RCC 7860 (cell line): ENCODE results near the gene POMZP3.
"Not testable (repeated sequence)": the region's sequence is repeated elsewhere in the genome, so short reads cannot be mapped to it uniquely, and the experiment has no call there.

Experiments
- DNase-seq: peaks from one replicate; pipeline ENCODE4 v3.0.0-alpha.2; 2015; ENCODE audit warnings: low spot score
- FAIRE-seq: peaks from 2 replicates; lab custom pipeline; 2012; peaks lifted over from hg19 to GRCh38; lab: Jason Lieb, UNC

POMZP3 gene

DNA sequence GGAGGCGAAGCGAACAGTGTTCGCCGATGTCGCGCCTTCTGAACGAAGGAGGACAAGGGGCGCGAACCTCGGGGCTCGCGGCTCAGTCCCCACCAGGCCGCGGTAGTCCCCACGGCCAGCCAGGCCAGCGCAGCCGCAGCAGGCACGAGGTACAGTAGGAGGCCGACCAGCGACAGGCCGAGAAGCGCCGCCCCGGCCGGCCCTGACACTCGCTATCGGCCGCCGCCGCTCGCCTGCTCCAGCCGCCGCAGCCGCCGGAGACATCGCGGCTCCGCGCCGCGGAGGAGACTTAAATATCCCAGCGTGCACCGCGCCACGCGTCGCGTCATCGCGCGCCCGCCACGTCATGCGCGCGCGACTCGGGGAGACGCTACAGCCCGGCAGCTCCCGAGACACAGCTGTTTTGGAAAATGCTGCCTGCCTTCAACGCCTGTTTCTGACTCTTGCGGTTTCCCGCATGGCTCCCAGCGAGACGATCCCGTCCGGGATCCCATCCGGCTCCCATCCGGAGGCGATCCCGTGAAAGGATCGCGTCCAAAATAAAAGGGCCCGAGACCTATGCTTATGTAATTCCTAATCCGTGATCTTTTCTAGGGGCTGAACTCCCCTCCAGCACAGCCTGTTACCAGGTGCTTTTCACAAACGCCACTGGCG lies at the start of gene POMZP3:
POMZP3 (minus strand) TSS at position 291 of the 654 bp plus-strand sequence. CDS start 1,215 bp downstream, outside the sequence.
- FAIRE-seq = not testable (repeated sequence)
- peak; percentile 8 for DNase-seq

GRCh38 chr7:76675783-76676182 lies 48.7 kb upstream of the POMZP3 start:
- not testable (repeated sequence) for FAIRE-seq, DNase-seq

DNA sequence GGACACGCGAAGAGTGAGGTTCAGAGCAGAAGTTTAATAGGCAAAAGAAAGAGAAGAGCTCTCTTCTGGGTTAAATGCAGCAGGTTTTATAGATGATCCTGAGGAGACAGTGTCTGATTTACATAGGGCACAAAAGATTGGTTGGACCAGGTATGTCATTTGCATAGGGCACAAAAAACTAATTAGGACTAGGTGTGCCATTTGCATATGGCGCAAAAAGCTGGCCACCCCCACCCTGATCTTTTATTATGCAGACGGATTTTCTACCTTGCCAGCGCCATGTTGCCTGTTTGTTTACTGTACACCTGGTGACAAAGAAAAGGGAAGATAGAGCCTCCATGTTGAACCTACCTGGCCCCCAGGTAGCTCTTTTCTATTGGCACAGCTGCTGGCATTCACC lies 46.3 kb upstream of the POMZP3 start:
- not testable (repeated sequence) for DNase-seq, FAIRE-seq

DNA sequence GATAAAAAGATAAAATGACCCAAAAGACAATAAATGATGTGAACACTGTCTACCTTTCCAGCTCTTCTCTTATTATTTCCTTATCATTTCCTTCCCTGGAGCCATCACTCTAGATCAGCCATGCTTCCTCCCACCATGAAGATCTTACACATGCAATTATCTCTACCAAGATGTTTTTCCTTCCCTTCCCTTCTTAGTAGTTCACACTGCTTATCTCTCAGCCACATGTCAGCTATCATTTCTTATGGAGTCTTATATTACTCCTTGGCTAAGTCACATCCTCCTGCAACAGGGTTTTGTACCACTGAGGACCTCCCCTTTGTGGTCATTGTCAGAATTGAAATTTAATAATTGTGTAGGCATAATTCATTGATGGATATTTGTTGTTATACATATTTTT lies 32.1 kb upstream of the POMZP3 start:
- not testable (repeated sequence) for DNase-seq, FAIRE-seq

DNA sequence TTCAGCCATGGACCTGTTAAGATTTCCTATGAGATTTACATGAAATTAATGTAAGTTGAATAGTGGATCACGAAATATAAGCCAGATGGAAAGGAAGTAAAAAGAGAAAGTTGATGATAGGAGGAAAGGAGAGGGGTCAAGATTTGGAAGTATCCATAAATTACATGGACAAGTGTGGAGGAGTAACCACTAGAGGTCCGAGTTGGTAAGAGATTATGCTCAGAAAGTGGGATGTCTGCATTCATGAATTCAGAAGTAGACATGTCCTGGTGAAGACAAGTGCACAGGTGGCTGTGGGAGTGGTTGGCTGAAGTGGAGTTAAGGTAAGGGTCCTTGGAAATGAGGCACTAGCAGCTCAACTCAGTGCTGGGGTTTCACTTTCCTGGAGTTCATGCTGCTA lies 29.3 kb upstream of the POMZP3 start:
- not testable (repeated sequence) for FAIRE-seq, DNase-seq

DNA sequence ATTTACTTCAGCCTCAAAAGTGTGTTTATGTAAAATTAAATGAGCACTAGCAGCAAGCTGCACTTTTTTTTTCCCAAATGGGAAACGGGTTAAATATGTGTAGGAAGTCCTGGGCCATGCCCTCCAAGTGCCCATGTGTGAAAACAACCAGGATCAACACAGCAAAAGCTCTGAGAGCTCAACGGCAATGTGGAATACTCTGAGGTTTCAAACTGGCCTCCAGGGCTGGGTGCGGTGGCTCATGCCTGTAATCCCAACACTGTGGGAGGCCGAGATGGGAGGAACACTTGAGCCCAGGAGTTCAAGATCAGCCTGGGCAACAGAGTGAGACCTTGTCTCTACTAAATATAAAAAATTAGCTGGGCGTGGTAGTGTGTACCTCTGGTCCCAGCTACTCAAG lies 15.5 kb upstream of the POMZP3 start:
- not testable (repeated sequence) for FAIRE-seq, DNase-seq

GRCh38 chr7:76637061-76637691 lies 10.1 kb upstream of the POMZP3 start:
- FAIRE-seq (peak; percentile 74), DNase-seq (peak; percentile 1)

GRCh38 chr7:76626581-76626980 lies 498 bp downstream of the POMZP3 start:
- not testable (repeated sequence) for FAIRE-seq
- peak; percentile 4 for DNase-seq

DNA sequence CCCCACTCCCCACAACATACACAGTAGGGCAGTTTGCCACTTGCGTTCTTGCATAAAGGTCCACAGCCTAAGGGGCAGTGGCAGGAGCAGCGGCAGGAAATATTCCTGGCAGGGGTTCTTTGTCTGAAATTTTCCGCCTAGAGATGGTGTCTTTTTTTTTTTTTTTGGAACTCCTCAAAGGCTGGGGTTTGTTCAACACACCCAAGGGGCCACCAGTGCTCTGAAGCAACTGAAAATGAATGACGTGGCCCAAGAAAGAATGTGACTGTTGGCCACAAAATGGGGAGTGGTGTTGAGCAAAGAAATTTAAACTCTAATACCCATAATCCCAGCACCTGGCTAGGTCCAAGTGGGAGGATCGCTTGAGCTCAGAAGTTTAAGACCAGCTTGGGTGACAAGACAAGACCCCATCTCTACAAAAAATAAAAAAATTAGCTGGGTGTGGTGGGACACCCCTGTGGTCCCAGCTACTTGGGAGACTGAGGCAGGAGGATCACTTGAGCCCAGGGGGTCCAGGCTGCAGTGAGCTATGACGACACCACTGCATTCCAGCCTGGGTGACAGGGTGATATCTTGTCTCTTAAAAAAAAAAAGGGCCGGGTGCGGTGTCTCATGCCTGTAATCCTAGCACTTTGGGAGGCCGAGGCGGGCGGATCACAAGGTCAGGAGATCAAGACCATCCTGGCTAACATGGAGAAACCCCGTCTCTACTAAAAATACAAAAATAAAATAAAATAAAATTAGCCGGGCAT lies 7.5 kb downstream of the POMZP3 start:
- FAIRE-seq = peak; percentile 96
- not testable (repeated sequence) for DNase-seq

DNA sequence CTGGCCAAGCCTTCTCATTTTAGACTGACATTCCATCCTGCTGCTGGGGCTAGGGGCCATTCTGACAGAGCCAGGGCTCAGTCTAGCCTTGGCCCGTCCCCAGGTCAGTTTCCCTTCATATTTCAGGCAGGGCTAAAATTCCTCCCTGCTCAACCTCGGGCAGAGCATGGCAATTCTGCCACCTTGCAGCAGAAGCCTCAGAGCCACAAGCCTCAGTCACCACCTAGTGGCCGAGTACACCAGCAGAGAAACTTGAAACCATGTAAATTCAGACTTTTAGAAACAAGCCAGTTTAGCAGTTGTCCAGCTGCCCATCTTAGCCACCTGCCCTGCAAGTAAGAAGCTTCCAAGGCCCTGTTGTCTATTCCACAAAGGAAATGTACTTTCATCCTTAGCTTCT lies 13.3 kb downstream of the POMZP3 start:
- peak; percentile 65 for DNase-seq
- peak; percentile 31 for FAIRE-seq

DNA sequence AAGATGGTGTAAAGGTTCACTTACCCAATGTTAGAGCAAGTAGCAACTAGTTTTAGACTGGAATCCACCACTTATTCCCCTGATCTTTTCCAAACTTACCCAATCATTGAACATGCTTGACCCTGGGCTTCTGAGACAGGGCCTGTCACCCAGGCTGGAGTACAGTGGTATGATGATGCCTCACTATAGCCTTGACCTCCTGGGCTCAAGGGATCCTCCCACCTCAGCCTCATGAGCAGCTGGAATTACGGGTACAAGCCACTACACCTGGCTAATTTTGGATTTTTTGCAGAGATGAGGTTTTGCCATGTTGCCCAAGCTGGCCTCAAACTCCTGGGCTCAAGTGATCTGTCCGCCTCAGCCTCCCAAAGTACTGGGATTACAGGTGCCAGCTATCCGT lies 14.8 kb downstream of the POMZP3 start:
- not testable (repeated sequence) for FAIRE-seq, DNase-seq

- not testable (repeated sequence) for DNase-seq, FAIRE-seq
Observed at GRCh38 chr7:76609864-76610263, 17.2 kb downstream of the POMZP3 start.

GRCh38 chr7:76608469-76608868 lies 18.6 kb downstream of the POMZP3 start:
- FAIRE-seq, DNase-seq: not testable (repeated sequence)

DNA sequence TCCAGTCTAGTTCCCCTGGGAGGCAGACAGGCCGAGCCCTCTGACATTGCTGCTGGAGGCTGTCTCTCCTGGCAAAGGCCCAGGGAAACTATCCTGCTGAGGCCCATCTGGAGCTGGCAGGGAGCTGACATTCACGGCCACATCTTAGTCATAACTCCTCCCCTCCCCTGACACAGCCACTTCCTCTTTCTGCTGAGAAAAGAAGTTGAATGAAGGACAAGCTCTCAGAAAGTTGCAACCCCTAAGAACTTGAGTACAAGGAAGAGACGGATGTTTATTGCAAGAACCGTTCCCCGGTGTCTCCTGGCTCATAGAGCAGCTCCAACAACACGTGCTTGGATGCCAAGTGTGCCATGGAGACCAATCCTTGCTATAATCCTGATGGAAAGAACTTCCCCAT lies 21.1 kb downstream of the POMZP3 start:
- FAIRE-seq (peak; percentile 97), DNase-seq (peak; percentile 85)

- not testable (repeated sequence) for DNase-seq, FAIRE-seq
Observed at GRCh38 chr7:76600650-76601049, 26.4 kb downstream of the POMZP3 start.

- FAIRE-seq = peak; percentile 52
- DNase-seq = not testable (repeated sequence)
Observed at GRCh38 chr7:76600116-76600482, 27.0 kb downstream of the POMZP3 start.

- not testable (repeated sequence) for DNase-seq
Observed at GRCh38 chr7:76598590-76599264, 28.4 kb downstream of the POMZP3 start.

DNA sequence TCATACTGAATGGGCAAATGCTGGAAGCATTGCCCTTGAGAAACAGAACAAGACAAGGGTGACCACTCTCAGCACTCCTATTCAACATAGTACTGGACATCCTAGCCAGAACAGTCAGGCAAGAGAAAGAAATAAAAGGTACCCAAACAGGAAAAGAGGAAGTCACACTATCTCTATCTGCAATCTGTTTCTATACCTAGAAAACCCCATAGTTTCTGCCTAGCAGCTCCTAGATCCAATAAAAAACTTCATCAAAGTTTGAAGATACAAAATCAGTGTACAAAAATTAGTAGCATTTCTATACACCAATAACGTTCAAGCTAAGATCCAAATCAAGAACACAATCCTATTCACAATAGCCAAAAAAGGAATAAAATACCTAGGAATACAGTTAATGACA lies 29.8 kb downstream of the POMZP3 start:
- not testable (repeated sequence) for DNase-seq, FAIRE-seq

More at GRCh38 chr7:76598590-76599264, 28.4 kb downstream of the POMZP3 start:
- FAIRE-seq = not testable (repeated sequence)

- not testable (repeated sequence) for FAIRE-seq, DNase-seq
Observed at GRCh38 chr7:76592694-76593093, 34.4 kb downstream of the POMZP3 start.

- FAIRE-seq (peak; percentile 46), DNase-seq (peak; percentile 53)
Observed at GRCh38 chr7:76591602-76592304, 35.3 kb downstream of the POMZP3 start.
